G401.6 (cell line): Measurements from ENCODE around the gene SRP68.

Experiments
- FAIRE-seq: peaks from 2 replicates; lab custom pipeline; 2012; peaks lifted over from hg19 to GRCh38; lab: Jason Lieb, UNC

SRP68 gene

GRCh38 chr17:76072148-76072858 lies at the start of gene SRP68:
Gene SRP68, minus strand, starts transcription at chr17:76072517. Its CDS starts 26 bp downstream, at chr17:76072491.
- peak; percentile 61 for FAIRE-seq

GRCh38 chr17:76121932-76122430 lies 49.7 kb upstream of the SRP68 start:
- no peak for FAIRE-seq

GRCh38 chr17:76120658-76121008 lies 48.3 kb upstream of the SRP68 start:
- no peak for FAIRE-seq

- FAIRE-seq, result no peak
Measured at GRCh38 chr17:76119409-76120371, 47.4 kb upstream of the SRP68 start.

GRCh38 chr17:76115138-76115754 lies 42.9 kb upstream of the SRP68 start:
- no peak for FAIRE-seq

- FAIRE-seq, result no peak
Measured at GRCh38 chr17:76111956-76112355, 39.6 kb upstream of the SRP68 start.

GRCh38 chr17:76107509-76107908 lies 35.2 kb upstream of the SRP68 start:
- FAIRE-seq, result no peak

GRCh38 chr17:76106703-76107102 lies 34.4 kb upstream of the SRP68 start:
- no peak for FAIRE-seq

GRCh38 chr17:76104896-76105231 lies 32.5 kb upstream of the SRP68 start:
- no peak for FAIRE-seq

GRCh38 chr17:76104140-76104895 lies 32.0 kb upstream of the SRP68 start:
- no peak for FAIRE-seq

- FAIRE-seq, result peak; percentile 71
Measured at GRCh38 chr17:76103274-76104139, 31.2 kb upstream of the SRP68 start, which contains the start of gene EXOC7. Gene EXOC7, minus strand, starts transcription at chr17:76103787. Its CDS starts 95 bp downstream, at chr17:76103692.

- FAIRE-seq, result no peak
Measured at GRCh38 chr17:76102944-76103273, 30.6 kb upstream of the SRP68 start.

- FAIRE-seq, result no peak
Measured at GRCh38 chr17:76097716-76098295, 25.5 kb upstream of the SRP68 start.

- no peak for FAIRE-seq
Measured at GRCh38 chr17:76095943-76096342, 23.6 kb upstream of the SRP68 start.

- no peak for FAIRE-seq
Measured at GRCh38 chr17:76094046-76094445, 21.7 kb upstream of the SRP68 start.

GRCh38 chr17:76092526-76093413 lies 20.5 kb upstream of the SRP68 start:
- FAIRE-seq, result no peak

GRCh38 chr17:76091526-76092286 lies 19.4 kb upstream of the SRP68 start:
- FAIRE-seq, result no peak

GRCh38 chr17:76090517-76091129 lies 18.3 kb upstream of the SRP68 start:
- no peak for FAIRE-seq
